ENCODE measurements around the gene ALDH2.

GRCh38 chr12:111807232-111807631, 40.5 kb downstream of the ALDH2 start:
- TF ChIP-seq CXXC5 (CRISPR knock-in tag; IDR thresholded peaks at IDR 0.05) (no peak), CBX2 (IDR thresholded peaks at IDR 0.05; ENCODE audit: insufficient read depth, low read length, poor library complexity, severe bottlenecking) (no peak), SP1 (CRISPR knock-in tag; IDR thresholded peaks at IDR 0.05) (no peak), MAFK (IDR thresholded peaks at IDR 0.05; ENCODE audit: low read length) (no peak), CTCF (IDR thresholded peaks at IDR 0.05 in 2 of 3, conservative IDR thresholded peaks at IDR 0.05 in 1 of 3; ENCODE audit: insufficient read depth in 2 of 3, low read depth in 1 of 3, low read length in 3 of 3) (no peak), NFYB (IDR thresholded peaks at IDR 0.05; ENCODE audit: extremely low read depth, insufficient read length) (no peak), YBX1 (IDR thresholded peaks at IDR 0.05) (no peak), POLR2A (conservative IDR thresholded peaks at IDR 0.05) (no peak), CUX1 (CRISPR knock-in tag; IDR thresholded peaks at IDR 0.05) (no peak)

Measured in K562 (cell line).